HPDE6-E6E7 (cell line): ENCODE measurements around the gene MAP6.

ENCODE experiments used
- DNase-seq: peaks from one replicate; pipeline ENCODE4 v3.0.0; 2011; ENCODE audit warnings: missing footprints; ENCODE audit errors: extremely low spot score

MAP6 gene

GRCh38 chr11:75667255-75667830, 1.5 kb downstream of the MAP6 start:
- no peak for DNase-seq

- no peak for DNase-seq
Measured at GRCh38 chr11:75665990-75666389, 2.8 kb downstream of the MAP6 start.

- DNase-seq, result no peak
Measured at GRCh38 chr11:75665126-75665525, 3.7 kb downstream of the MAP6 start.

GRCh38 chr11:75664389-75664788, 4.4 kb downstream of the MAP6 start:
- no peak for DNase-seq

- no peak for DNase-seq
Measured at GRCh38 chr11:75663808-75664207, 5.0 kb downstream of the MAP6 start.

GRCh38 chr11:75659836-75660235, 9.0 kb downstream of the MAP6 start:
- DNase-seq, result no peak

- no peak for DNase-seq
Measured at GRCh38 chr11:75656044-75656727, 12.7 kb downstream of the MAP6 start.

- no peak for DNase-seq
Measured at GRCh38 chr11:75655605-75656004, 13.2 kb downstream of the MAP6 start.

- DNase-seq, result peak; percentile 43
Measured at GRCh38 chr11:75654314-75654713, 14.5 kb downstream of the MAP6 start.

- no peak for DNase-seq
Measured at GRCh38 chr11:75653532-75653931, 15.3 kb downstream of the MAP6 start.

- DNase-seq, result no peak
Measured at GRCh38 chr11:75652936-75653335, 15.9 kb downstream of the MAP6 start.

- no peak for DNase-seq
Measured at GRCh38 chr11:75651218-75651617, 17.6 kb downstream of the MAP6 start.

- DNase-seq, result no peak
Measured at GRCh38 chr11:75650167-75650723, 18.6 kb downstream of the MAP6 start.

GRCh38 chr11:75644946-75645345, 23.9 kb downstream of the MAP6 start:
- no peak for DNase-seq

GRCh38 chr11:75644370-75644769, 24.5 kb downstream of the MAP6 start:
- DNase-seq, result no peak

- no peak for DNase-seq
Measured at GRCh38 chr11:75642402-75643113, 26.3 kb downstream of the MAP6 start.

- DNase-seq, result no peak
Measured at GRCh38 chr11:75639762-75640181, 29.1 kb downstream of the MAP6 start.

- DNase-seq, result no peak
Measured at GRCh38 chr11:75637998-75638397, 30.8 kb downstream of the MAP6 start.

GRCh38 chr11:75635066-75635862, 33.6 kb downstream of the MAP6 start:
- DNase-seq, result no peak

- no peak for DNase-seq
Measured at GRCh38 chr11:75633409-75634066, 35.3 kb downstream of the MAP6 start.

GRCh38 chr11:75632962-75633361, 35.9 kb downstream of the MAP6 start:
- DNase-seq, result no peak
